Stimulated activated CD4-positive, alpha-beta T cell treated with anti-CD3 and anti-CD28 coated beads, Interleukin-1b, Interleukin-23, amount 100 ng/mL, for 48 hours (primary cell): ENCODE data around the gene ONECUT3.
A peak's percentile ranks its signal among the peaks of the same experiment; 100 is the strongest.
"Not testable (repeated sequence)": the region's sequence is repeated elsewhere in the genome, so short reads cannot be mapped to it uniquely, and the experiment has no call there.

Experiments
- DNase-seq: peaks from one replicate; pipeline ENCODE4 v3.0.0-alpha.2; 2020

The ONECUT3 gene

GRCh38 chr19:1770866-1771576 is 17.7 kb downstream of the ONECUT3 start:
- no peak for DNase-seq

- no peak for DNase-seq
These were observed 19.9 kb downstream of the ONECUT3 start for GRCh38 chr19:1773184-1773583.

- peak; percentile 25 for DNase-seq
These were observed 21.9 kb downstream of the ONECUT3 start for GRCh38 chr19:1774989-1775772.

GRCh38 chr19:1775951-1776605 is 22.8 kb downstream of the ONECUT3 start:
- DNase-seq = no peak

GRCh38 chr19:1776606-1777147 is 23.4 kb downstream of the ONECUT3 start:
- no peak for DNase-seq

GRCh38 chr19:1777149-1777548 is 23.8 kb downstream of the ONECUT3 start:
- no peak for DNase-seq

GRCh38 chr19:1779574-1779973 is 26.3 kb downstream of the ONECUT3 start:
- DNase-seq = no peak

GRCh38 chr19:1780272-1780958 is 27.1 kb downstream of the ONECUT3 start:
- no peak for DNase-seq

GRCh38 chr19:1782521-1782920 is 29.2 kb downstream of the ONECUT3 start:
- DNase-seq = no peak

- DNase-seq = no peak
These were observed 30.0 kb downstream of the ONECUT3 start for GRCh38 chr19:1783354-1783753.

- no peak for DNase-seq
These were observed 30.6 kb downstream of the ONECUT3 start for GRCh38 chr19:1783874-1784273.

- DNase-seq = no peak
These were observed 32.0 kb downstream of the ONECUT3 start for GRCh38 chr19:1785310-1785709.

GRCh38 chr19:1786668-1787067 is 33.4 kb downstream of the ONECUT3 start:
- no peak for DNase-seq

GRCh38 chr19:1787116-1787515 is 33.8 kb downstream of the ONECUT3 start:
- no peak for DNase-seq

GRCh38 chr19:1789261-1790041 is 36.1 kb downstream of the ONECUT3 start:
- DNase-seq = no peak

- no peak for DNase-seq
These were observed 36.9 kb downstream of the ONECUT3 start for GRCh38 chr19:1790054-1790792.

- no peak for DNase-seq
These were observed 38.6 kb downstream of the ONECUT3 start for GRCh38 chr19:1791879-1792278.

GRCh38 chr19:1794424-1795172 is 41.3 kb downstream of the ONECUT3 start:
- DNase-seq = no peak

GRCh38 chr19:1796395-1797142 is 43.3 kb downstream of the ONECUT3 start:
- DNase-seq = no peak

- not testable (repeated sequence) for DNase-seq
These were observed 44.0 kb downstream of the ONECUT3 start for GRCh38 chr19:1797313-1797712.
